RPMI8226 (cell line): Measurements from ENCODE around the gene SLC7A11.

Source experiments
- DNase-seq: peaks from one replicate; pipeline ENCODE4 v3.0.0-alpha.2; 2015

Gene SLC7A11

GRCh38 chr4:138161351-138161750 lies 80.8 kb downstream of the SLC7A11 start:
- DNase-seq = no peak

GRCh38 chr4:138158746-138159297 lies 83.3 kb downstream of the SLC7A11 start:
- no peak for DNase-seq

- DNase-seq = no peak
Observed at GRCh38 chr4:138140879-138141278, 101.3 kb downstream of the SLC7A11 start.

- no peak for DNase-seq
Observed at GRCh38 chr4:138138774-138139173, 103.4 kb downstream of the SLC7A11 start.

GRCh38 chr4:138135610-138136009 lies 106.5 kb downstream of the SLC7A11 start:
- DNase-seq = no peak

GRCh38 chr4:138118270-138118669 lies 123.9 kb downstream of the SLC7A11 start:
- DNase-seq = no peak

GRCh38 chr4:138115053-138115452 lies 127.1 kb downstream of the SLC7A11 start:
- no peak for DNase-seq

- peak; percentile 13 for DNase-seq
Observed at GRCh38 chr4:138114434-138114833, 127.7 kb downstream of the SLC7A11 start.
